HG02610 (cell line): ENCODE results near the gene EXOG.

Source experiments
- ATAC-seq: cut with Tn5 transposase; IDR thresholded peaks from one replicate; pipeline ENCODE4 v1.9.1; 2021; ENCODE audit warnings: mild to moderate bottlenecking, moderate library complexity; ENCODE audit not compliant: unreplicated experiment

EXOG gene, protein sequence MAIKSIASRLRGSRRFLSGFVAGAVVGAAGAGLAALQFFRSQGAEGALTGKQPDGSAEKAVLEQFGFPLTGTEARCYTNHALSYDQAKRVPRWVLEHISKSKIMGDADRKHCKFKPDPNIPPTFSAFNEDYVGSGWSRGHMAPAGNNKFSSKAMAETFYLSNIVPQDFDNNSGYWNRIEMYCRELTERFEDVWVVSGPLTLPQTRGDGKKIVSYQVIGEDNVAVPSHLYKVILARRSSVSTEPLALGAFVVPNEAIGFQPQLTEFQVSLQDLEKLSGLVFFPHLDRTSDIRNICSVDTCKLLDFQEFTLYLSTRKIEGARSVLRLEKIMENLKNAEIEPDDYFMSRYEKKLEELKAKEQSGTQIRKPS

GRCh38 chr3:38496131-38496910, at the start of gene EXOG:
TSS of gene EXOG (plus strand) at chr3:38496340. CDS start at chr3:38496368, 28 bp downstream.
- ATAC-seq, result peak; percentile 91

DNA sequence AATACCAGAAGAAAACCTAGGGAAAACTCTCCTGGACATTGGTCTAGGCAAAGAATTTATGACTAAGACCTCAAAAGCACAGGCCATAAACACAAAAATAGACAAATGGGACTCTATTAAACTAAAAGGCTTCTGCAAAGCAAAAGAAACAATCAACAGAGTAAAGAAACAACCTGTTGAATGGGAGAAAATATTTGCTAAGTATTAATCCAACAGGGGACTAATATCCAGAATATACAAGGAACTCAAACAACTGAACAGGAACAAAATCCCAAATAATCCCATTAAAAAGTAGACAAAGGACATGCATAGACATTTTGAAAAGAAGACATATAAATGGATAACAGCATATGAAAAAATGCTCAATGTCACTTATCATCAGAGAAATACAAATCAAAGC, 49.3 kb upstream of the EXOG start:
- ATAC-seq, result no peak

- ATAC-seq, result no peak
These were observed 45.3 kb upstream of the EXOG start for GRCh38 chr3:38450853-38451252.

GRCh38 chr3:38453075-38453912, 42.8 kb upstream of the EXOG start, which contains the start of gene ACVR2B:
TSS of gene ACVR2B (plus strand) at chr3:38453890. CDS start at chr3:38454323, 433 bp downstream.
- peak; percentile 55 for ATAC-seq

GRCh38 chr3:38453913-38454177, 42.3 kb upstream of the EXOG start:
- no peak for ATAC-seq

DNA sequence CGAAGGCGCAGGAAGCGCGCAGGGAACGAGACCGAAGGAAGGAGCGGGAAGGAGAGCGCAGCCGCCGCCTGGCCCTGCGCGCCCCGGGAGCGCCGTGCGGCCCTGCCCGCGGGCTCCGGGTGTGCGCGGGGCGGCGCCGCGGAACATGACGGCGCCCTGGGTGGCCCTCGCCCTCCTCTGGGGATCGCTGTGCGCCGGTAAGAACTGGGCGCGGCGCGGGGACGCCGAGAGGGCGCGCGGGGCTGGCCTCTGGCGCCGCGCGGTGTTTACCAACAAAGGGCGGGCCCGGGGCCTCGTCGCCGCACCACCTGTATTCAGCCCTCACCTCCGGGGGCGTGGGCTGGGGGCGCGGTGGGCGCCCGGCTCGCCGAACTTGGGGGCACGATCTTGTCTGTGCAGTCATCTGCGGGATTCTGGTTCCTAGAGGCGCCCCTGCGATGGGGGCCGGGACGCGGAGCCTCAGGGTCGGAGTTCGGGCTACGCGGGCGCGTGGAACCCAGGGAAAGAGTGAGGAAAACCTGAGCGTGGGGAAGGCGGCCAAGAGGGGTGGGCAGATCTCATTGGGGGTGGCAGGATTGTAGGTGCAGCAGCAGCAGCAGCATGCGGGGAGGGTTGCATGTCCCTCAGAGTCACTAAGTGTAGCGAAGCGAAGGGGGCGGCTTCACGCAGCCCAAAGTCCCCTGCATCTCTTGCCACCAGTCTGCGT, 41.8 kb upstream of the EXOG start:
- ATAC-seq, result peak; percentile 18

DNA sequence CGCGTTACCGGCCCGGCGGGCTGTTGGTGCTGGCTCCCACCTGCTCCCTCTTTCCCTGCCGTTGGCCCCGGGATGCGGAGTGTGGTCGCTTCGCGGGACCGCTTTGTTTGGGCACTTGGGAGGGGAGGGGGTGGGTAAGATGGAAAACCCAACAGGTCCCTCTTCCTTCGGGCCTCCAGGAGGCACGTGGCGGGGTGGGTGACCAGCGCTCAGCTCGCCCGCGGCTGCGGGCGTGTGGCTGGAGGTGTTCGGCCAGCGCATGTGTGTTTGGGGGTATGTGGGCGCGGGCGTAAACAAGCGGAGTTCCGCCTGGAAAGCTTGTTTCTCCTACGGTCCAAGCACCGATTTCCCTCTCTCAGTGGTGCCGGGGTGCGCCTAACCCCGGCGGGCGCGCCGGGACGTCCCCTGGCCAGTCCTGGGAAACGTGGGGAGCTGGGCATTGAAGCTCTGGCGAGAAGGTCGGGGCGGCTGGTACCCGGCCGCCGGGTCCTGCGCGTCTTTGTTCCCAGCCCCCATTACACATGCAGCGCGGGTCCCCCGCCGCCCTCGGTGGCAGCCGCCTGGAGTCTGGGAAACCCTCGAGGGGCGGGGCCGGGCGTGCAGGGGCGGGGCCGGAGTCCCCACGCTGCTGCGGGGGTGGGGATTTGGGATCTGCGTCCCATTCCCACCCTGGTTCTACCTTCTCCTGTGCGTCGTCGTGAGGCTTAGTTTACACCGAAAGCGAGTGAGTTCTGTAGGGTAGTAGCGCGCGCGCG, 41.1 kb upstream of the EXOG start:
- peak; percentile 39 for ATAC-seq

GRCh38 chr3:38455639-38456430, 40.3 kb upstream of the EXOG start:
- peak; percentile 25 for ATAC-seq

DNA sequence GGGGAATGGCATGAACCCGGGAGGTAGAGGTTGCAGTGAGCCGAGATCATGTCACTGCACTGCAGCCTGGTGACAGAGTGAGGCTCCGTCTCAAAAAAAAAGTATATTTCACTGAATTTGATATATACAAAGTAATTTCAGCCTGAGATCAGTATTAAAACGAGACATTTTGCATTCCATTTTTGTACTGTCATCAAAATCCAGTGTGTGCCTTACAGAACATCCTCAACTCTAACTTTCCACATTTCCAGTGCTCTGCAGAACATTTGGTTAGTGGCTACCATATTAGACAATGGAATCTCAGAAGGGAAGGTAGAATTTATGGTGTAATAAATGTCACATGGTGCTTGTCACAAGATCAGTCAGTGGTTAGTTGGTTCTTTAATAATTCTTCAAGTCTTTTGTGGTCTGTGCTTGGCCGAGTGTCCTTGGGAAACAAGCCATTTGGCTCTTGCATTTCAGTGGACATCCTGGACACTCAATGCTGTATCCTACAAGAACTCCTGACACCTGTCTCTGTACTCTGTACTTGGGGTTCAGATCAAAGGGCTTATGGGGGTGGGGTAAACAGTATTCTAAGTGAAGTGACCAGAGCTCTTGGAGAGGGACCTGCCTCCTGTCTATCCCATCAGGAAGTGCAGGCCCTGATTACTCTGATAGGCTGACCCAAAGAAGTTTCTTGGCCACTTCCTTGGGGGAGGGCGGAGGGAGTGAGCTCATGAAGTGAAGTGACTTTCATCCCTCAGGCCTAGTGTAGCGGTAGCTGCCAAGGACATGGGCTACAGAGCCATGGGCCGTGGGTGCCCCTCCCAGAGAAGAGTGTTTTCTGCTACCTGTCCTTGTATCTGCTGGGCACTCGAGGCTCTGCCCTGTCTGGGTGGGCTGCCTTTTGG, 38.8 kb upstream of the EXOG start:
- no peak for ATAC-seq

GRCh38 chr3:38458796-38459498, 37.2 kb upstream of the EXOG start:
- no peak for ATAC-seq

- ATAC-seq, result no peak
These were observed 36.6 kb upstream of the EXOG start for GRCh38 chr3:38459499-38460048.

DNA sequence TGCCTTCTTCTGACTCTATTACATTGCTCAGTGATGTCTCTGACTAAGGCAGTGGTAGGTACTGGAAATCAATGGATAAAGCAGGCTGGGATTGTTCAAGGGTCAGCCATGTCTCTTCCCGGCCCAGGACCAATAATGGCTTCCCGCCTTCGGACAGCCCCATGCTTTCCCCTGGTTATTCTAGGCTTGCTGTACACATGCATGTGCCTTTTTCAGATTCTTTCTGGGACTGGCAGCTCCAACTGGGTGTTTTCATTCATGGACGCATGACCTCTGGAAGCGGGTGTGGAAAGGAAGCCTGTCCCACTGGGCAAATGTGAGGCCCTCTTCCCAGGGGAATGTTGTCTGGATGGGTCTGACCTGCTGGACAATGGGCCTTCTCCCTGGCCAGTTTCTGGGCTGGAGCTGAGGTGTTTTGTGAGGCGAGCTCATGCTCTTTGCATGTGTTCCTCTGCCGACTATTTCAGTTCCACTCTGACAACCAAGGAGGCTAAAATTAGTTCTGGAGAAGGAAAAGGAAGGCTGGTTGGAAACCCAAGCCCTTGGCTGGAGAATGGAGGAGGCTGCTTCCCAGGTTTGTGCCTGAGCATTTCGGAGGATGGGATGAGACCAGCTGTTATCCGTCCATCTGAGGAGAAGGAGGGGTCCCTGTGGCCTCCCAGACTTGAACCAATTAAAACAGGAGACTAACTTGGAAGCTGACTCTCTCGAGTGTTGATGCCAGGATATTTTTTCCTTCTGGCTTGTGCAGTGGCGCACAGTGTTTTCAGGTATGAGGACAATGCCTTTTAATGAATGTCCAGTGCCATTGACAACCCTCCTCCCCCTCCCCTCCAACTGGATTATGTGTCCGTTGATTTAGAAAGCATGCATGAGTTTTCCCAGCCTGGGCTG, 35.5 kb upstream of the EXOG start:
- ATAC-seq, result no peak

DNA sequence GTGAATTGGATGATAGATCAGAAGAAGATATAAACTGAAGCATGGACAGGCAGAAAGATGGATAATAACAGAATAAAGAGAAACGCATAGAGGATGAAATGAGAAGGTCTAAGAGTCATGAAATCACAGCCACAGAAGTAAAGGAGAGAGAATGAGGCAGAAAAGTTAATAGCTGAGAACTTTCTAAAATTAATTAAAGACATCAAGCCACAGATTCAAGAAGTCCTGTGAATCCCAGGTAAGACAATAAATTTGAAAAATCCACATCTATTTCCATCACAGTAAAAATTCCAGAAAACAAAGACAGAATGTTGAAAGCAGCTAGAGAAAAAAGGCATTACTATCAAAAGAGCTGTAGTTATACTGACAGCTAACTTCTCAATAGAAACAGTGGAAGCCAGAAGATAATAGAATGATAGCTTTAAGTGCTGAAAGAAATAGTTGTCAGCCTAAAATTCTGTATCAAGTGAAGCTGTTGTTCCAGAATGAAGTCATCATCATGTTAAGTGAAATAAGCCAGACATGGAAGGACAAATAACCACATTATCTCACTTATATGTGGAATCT, 30.5 kb upstream of the EXOG start:
- no peak for ATAC-seq

- ATAC-seq, result no peak
These were observed 27.4 kb upstream of the EXOG start for GRCh38 chr3:38468765-38469164.

DNA sequence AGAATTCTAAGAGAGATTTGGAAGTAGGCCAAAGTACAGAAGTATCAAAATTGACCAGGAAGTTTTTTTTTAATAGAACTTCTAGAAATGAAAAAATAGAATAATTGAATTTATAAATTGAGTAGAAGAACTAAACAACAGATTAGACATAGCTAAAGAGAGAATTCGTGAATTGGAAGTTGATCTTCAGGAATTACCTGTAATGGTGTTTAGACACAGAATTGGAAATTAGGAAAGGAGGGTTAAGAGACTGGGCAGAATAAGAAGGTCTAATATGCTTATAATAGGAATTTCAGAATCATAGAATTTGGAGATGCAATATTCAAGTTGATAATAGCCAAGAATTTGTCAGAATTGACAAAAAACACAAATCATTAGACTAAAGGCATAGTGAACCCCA, 26.3 kb upstream of the EXOG start:
- no peak for ATAC-seq

GRCh38 chr3:38471260-38471857, 24.8 kb upstream of the EXOG start:
- no peak for ATAC-seq
